H7 (cell line): Measurements from ENCODE around the gene IL18RAP. TPM values are rescaled to one million over a fixed set of nuclear protein-coding genes. Genes with fewer than 3 reads are reported as not detected.

Experiments
- DNase-seq: peaks from one replicate; pipeline ENCODE4 v3.0.0; 2012
- H3K27me3 ChIP-seq: 2 replicates; pipeline ENCODE4 v1.6.0; 2011; ENCODE audit warnings: mild to moderate bottlenecking, low read length; ENCODE audit not compliant: control insufficient read depth, insufficient read depth
- H3K36me3 ChIP-seq: replicated peaks from 2 replicates; pipeline ENCODE4 v1.5.1; 2011; ENCODE audit warnings: low read length; ENCODE audit not compliant: control insufficient read depth, insufficient read depth
- H3K4me3 ChIP-seq: 2 replicates; pipeline ENCODE4 v1.5.1; 2011; ENCODE audit warnings: low read depth, mild to moderate bottlenecking, control low read depth, low read length, moderate library complexity; ENCODE audit not compliant: insufficient read depth
- total RNA-seq: library from RNA; depleted of rRNA; stranded (reverse); fragments of >200 nt; shearing (Covaris generic); gene quantifications from 2 replicates; pipeline ENCODE4 v1.2.3, GENCODE V29; 2014; rRNA removed

Gene IL18RAP
- total RNA-seq, 1 experiment from 2014 or later = not detected

GRCh38 chr2:102486941-102487702, 64.2 kb downstream of the IL18RAP start:
- H3K36me3 ChIP-seq = no peaks in the 10 kb centered on the region
- no peaks in the 10 kb centered on the region for H3K27me3 ChIP-seq
- H3K4me3 ChIP-seq = no peak overlapping the region
- no peak for DNase-seq

GRCh38 chr2:102487761-102488462, 65.0 kb downstream of the IL18RAP start:
- no peak overlapping the region for H3K4me3 ChIP-seq
- DNase-seq = no peak
- H3K36me3 ChIP-seq = no peaks in the 10 kb centered on the region
- no peaks in the 10 kb centered on the region for H3K27me3 ChIP-seq

- DNase-seq = no peak
- H3K4me3 ChIP-seq = no peak overlapping the region
- no peaks in the 10 kb centered on the region for H3K36me3 ChIP-seq
- no peaks in the 10 kb centered on the region for H3K27me3 ChIP-seq
Measured at GRCh38 chr2:102489646-102490045, 66.7 kb downstream of the IL18RAP start.

- no peak for DNase-seq
- no peak overlapping the region for H3K4me3 ChIP-seq
- no peaks in the 10 kb centered on the region for H3K36me3 ChIP-seq
- no peaks in the 10 kb centered on the region for H3K27me3 ChIP-seq
Measured at GRCh38 chr2:102492006-102492405, 69.0 kb downstream of the IL18RAP start.

- Histone ChIP-seq H3K36me3 (no peaks in the 10 kb centered on the region), H3K27me3 (no peaks in the 10 kb centered on the region), H3K4me3 (no peak overlapping the region)
- no peak for DNase-seq
Measured at GRCh38 chr2:102494570-102494969, 71.6 kb downstream of the IL18RAP start.

- Histone ChIP-seq H3K36me3 (no peaks in the 10 kb centered on the region), H3K27me3 (no peaks in the 10 kb centered on the region), H3K4me3 (no peak overlapping the region)
- no peak for DNase-seq
Measured at GRCh38 chr2:102498414-102498813, 75.5 kb downstream of the IL18RAP start.

GRCh38 chr2:102499558-102499957, 76.6 kb downstream of the IL18RAP start:
- H3K27me3 ChIP-seq = no peaks in the 10 kb centered on the region
- DNase-seq = no peak
- no peak overlapping the region for H3K4me3 ChIP-seq
- no peaks in the 10 kb centered on the region for H3K36me3 ChIP-seq

Other genes with a start within 250 kb of the IL18RAP start
- gene IL1RL2, start 236.1 kb upstream of the IL18RAP start, total RNA-seq = not detected in 2 replicates
- not detected in 2 replicates for gene IL1RL1, start 111.6 kb upstream of the IL18RAP start, total RNA-seq
- 0.41 and 0.42 TPM in 2 replicates for gene IL18R1, start 67.4 kb upstream of the IL18RAP start, total RNA-seq
- not detected in 2 replicates for gene SLC9A4, start 50.1 kb downstream of the IL18RAP start, total RNA-seq
- gene SLC9A2, start 196.4 kb downstream of the IL18RAP start, total RNA-seq = 0.03 TPM in 1 of 2 replicates, not detected in the other